HL-60 (cell line): Measurements from ENCODE around the gene DHX29.

ENCODE experiments used
- CTCF ChIP-seq: IDR thresholded peaks from one replicate; pipeline ENCODE4 v1.5.1; 2011; ENCODE audit warnings: low read length, control low read depth, inconsistent platforms; ENCODE audit not compliant: insufficient read depth
- GABPA ChIP-seq: IDR thresholded peaks from 2 replicates; pipeline ENCODE4 v1.6.1; 2012; ENCODE audit warnings: low read depth
- POLR2AphosphoS5 ChIP-seq: IDR thresholded peaks from 2 replicates; pipeline ENCODE4 v1.6.1; 2012; ENCODE audit warnings: low read depth
- REST ChIP-seq: IDR thresholded peaks from 2 replicates; pipeline ENCODE4 v1.6.1; 2012; ENCODE audit warnings: low read depth; ENCODE audit not compliant: insufficient replicate concordance

GRCh38 chr5:55219770-55220169 lies 87.7 kb downstream of the DHX29 start:
- no peak for TF ChIP-seq POLR2AphosphoS5
- TF ChIP-seq CTCF: no peak
- TF ChIP-seq REST: no peak
- no peak for TF ChIP-seq GABPA
